ENCODE results near the gene NANOS3.

GRCh38 chr19:13875824-13876223 is 1.1 kb upstream of the NANOS3 start:
- TF ChIP-seq CTCF (IDR thresholded peaks at IDR 0.05), result no peak
- no peak for TF ChIP-seq POLR2A (IDR thresholded peaks at IDR 0.05)
- TF ChIP-seq POLR2AphosphoS5 (IDR thresholded peaks at IDR 0.05), result no peak

Data from prostate gland (tissue), 2 donors.